Measurements from ENCODE around the gene MYD88.

MYD88 gene

DNA sequence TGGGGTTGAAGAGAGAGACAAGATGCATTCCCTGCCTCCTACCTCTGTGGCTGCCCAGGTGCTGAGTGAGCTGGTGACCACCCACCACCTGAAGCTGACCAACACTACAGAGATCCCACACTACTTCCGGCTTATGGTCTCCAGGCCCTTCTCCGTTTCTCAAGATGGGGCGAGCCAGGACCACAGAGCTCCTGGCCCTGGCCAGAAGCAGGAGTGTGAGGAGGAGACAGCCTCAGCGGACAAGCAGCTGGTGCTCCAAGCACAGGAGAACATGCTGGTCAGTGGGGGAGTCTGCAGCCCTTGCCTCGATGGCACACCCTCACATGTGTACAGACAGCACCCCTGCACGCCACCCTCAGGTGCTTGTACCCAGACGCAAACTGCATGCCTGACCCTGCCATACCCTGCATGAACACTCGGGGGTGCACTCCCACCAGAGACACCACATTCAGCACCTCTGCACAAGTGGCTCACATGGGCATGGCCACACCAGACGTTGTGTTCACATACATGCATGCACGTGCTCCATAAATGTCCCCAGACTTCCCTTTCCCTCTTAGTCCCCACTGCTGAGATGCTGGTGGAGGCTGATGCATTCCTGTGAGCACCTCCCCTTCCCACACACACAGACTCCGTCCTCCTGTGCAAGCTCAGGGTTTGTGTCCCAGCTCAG is 20.6 kb upstream of the MYD88 start:
- peaks cover 6% of the 10 kb centered on the region for H3K4me1 Mint-ChIP-seq (ENCODE audit: low read depth)
- no peak overlapping the region for H3K27ac Mint-ChIP-seq

DNA sequence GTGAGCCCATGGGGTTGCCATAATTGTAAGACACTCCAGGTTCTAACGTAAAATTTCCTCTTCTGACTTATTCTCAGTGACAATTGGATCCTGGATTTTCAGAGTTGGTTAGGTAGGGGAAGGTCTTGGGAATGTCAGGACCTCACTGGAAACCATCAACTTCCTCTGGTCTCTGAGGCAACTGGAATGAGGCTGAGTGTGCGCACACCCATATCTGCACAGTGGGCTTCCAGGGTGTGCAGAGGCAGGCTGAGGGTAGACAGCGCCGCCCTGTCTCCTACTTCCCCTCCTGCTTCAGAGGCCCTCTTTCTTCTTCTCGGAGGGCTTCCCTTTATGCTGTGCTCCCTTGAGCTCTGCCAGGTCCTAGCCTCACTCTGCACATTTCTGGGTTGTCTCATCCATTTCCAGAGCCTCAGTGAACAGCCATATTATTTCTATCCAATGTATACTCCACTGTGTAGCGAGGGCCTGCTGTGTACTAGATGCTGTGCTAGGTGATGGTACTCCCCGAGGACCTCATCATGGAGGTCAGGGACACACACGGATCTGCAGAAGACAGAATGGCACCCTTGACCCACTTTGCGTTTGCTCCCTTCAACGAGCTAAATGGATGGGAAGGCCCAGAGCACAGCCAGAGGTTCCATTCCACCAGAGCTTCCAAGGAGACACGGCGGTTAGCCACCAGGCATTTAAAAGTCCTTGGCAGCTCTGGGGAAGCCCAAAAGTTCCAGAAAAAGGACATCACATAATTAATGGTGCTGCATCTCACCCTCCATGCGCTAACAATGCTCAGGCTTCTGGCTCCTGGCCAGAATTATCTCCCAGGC is 19.8 kb upstream of the MYD88 start:
- no peak overlapping the region for H3K4me3 Mint-ChIP-seq

More for the DNA sequence above, 20.6 kb upstream of the MYD88 start:
- Mint-ChIP-seq H3K9me3 (no peaks in the 10 kb centered on the region), H3K36me3 (ENCODE audit: low read depth) (peaks cover 15% of the 10 kb centered on the region), H3K27me3 (ENCODE audit: low read depth) (no peaks in the 10 kb centered on the region), H3K4me3 (no peak overlapping the region)

DNA sequence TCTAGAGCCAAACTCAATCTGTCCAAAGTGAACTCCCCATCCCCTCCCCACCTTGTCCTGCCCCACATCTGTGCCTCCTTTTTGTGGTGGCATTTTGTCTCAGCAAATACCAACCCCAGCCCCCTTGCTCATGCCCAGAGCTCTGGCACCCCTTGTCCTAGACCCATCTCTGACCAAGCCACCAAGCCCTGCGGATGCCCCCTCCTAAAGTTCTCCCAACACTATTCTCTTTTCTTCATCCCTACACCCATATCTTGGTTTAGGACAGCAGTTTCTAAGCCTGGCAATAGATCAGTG is 19.3 kb upstream of the MYD88 start:
- H3K4me3 Mint-ChIP-seq = no peak overlapping the region
- peaks cover 19% of the 10 kb centered on the region for H3K36me3 Mint-ChIP-seq (ENCODE audit: low read depth)
- H3K27me3 Mint-ChIP-seq (ENCODE audit: low read depth) = no peaks in the 10 kb centered on the region
- no peaks in the 10 kb centered on the region for H3K9me3 Mint-ChIP-seq
- H3K4me1 Mint-ChIP-seq (ENCODE audit: low read depth) = peaks cover 6% of the 10 kb centered on the region
- peak overlapping the region; percentile 13 for H3K27ac Mint-ChIP-seq

More for the DNA sequence above, 19.8 kb upstream of the MYD88 start:
- H3K9me3 Mint-ChIP-seq = no peaks in the 10 kb centered on the region
- no peaks in the 10 kb centered on the region for H3K27me3 Mint-ChIP-seq (ENCODE audit: low read depth)
- no peak overlapping the region for H3K27ac Mint-ChIP-seq
- H3K4me1 Mint-ChIP-seq (ENCODE audit: low read depth) = peaks cover 6% of the 10 kb centered on the region
- peaks cover 19% of the 10 kb centered on the region for H3K36me3 Mint-ChIP-seq (ENCODE audit: low read depth)

DNA sequence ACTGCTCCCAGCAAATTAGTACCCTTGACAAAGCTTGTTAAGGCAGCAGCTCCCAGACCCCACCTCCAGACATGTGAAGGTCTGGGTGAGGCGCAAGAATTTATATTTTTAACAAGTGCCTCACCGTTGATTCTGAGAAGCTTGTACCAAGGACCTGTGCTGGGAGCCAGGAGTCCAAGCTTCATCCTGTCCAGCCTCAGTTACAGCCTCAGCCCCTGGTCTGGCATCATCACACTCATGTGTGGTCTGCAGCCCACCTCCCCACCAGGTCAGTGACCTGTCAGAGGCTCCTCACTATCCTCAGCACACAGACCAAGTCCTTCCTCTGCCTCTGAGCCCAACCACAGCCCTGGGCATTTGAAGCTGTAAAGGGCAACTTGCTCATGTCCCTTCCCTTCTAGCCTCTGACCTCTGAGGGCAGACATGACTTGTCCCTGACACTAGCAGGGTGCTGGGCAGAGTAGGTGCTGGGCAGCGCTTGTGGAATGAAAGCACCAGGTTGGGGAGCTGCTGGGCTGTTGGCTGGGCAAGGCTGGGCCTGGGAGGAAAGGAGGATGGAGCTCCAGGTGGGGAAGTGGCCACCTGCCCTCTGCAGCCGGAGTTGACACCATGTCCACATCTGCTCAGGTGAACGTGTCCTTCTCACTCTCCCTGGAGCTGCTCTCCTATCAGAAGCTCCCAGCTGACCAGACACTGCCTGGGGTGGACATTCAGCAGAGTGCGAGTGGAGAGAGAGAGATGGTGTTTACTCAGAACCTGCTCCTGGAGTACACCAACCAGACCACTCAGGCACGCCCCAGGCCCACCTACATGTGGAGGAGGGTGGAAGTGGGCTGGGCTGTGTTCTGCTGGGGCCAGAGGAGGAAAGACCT is 18.4 kb upstream of the MYD88 start:
- H3K9me3 Mint-ChIP-seq = no peaks in the 10 kb centered on the region
- no peak overlapping the region for H3K27ac Mint-ChIP-seq
- peaks cover 6% of the 10 kb centered on the region for H3K4me1 Mint-ChIP-seq (ENCODE audit: low read depth)
- peaks cover 22% of the 10 kb centered on the region for H3K36me3 Mint-ChIP-seq (ENCODE audit: low read depth)
- H3K4me3 Mint-ChIP-seq = no peak overlapping the region
- H3K27me3 Mint-ChIP-seq (ENCODE audit: low read depth) = no peaks in the 10 kb centered on the region

DNA sequence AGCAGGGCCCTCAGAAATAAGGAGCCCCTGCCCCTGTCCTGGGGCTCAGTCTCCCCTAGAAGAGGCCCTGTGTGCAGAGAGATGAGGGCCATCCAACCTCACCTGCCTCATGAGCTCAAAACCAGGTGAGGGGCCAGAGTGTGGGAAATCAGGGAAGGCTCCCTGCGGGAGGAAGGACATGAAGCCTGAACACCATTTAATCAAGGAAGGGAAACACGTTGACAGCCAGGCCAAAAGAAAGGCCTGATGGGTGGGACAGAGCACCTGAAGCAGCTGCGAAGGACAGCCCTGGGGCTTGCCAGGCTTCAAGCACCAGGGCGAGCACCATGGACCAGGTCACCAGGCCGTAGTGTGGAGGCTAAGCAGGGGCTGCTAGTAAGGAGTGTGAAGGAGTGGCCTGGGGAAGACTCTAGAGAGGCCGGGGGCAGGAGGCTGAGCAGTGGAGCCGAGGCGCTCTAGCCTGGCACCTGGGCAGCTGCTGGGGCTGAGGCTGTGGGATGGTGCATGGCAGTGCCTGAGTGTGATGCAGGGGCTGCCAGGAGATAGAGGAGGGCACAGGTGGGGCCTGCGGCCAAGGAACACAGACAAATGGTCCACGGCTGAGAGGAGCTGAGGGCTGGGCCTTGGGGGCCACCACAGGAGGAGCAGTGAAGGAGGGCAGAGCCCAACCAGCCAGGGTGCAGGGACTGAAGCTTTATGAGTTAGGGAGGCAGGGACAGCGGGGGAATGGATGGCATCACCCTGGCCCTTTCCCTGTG is 17.6 kb upstream of the MYD88 start:
- H3K27me3 Mint-ChIP-seq (ENCODE audit: low read depth) = no peaks in the 10 kb centered on the region
- H3K4me3 Mint-ChIP-seq = no peak overlapping the region
- H3K27ac Mint-ChIP-seq = peak overlapping the region; percentile 32

DNA sequence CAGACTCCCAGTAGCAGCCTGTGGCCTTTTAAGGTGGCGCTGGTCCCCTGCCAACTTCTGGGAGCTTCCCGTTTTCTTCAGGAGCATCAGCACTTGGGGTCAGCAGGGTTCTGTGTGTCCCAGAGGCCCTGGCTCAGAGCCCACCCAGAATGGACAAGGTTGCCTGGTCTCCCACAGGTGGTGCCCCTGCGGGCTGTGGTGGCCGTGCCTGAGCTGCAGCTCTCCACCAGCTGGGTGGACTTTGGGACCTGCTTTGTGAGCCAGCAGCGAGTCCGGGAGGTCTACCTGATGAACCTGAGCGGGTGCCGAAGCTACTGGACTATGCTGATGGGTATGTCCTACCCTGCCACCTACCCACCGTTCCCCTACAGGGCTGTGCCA is 17.0 kb upstream of the MYD88 start:
- Mint-ChIP-seq H3K27me3 (ENCODE audit: low read depth) (no peaks in the 10 kb centered on the region), H3K4me3 (no peak overlapping the region), H3K27ac (no peak overlapping the region), H3K9me3 (no peaks in the 10 kb centered on the region), H3K36me3 (ENCODE audit: low read depth) (peaks cover 27% of the 10 kb centered on the region), H3K4me1 (ENCODE audit: low read depth) (peaks cover 3% of the 10 kb centered on the region)

More for the DNA sequence above, 17.6 kb upstream of the MYD88 start:
- peaks cover 26% of the 10 kb centered on the region for H3K36me3 Mint-ChIP-seq (ENCODE audit: low read depth)
- no peaks in the 10 kb centered on the region for H3K9me3 Mint-ChIP-seq
- H3K4me1 Mint-ChIP-seq (ENCODE audit: low read depth) = peaks cover 4% of the 10 kb centered on the region

DNA sequence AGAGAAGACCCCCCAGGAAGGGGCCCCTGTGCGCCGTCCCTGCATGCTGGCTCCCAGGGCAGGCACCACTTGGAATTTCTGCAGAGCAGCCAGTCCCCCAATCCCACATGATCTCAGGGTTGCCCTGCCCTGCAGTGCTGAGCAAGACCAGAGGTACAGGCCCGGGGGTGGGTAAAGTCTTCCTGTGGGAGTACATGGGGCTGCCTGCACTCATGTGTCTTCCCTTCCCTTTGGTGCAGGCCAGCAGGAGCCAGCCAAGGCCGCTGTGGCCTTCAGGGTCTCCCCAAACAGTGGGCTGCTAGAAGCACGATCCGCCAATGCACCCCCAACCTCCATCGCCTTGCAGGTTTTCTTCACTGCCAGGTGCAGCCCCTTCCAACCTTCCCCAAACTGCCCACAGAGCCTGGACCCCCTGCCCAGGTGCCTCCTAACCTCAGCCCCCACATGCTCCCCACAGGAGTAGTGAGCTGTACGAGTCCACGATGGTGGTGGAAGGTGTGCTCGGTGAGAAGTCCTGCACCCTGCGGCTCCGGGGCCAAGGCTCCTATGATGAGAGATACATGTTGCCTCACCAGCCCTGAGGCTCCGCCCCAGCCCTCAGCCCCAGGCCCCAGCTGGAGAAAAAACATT is 16.5 kb upstream of the MYD88 start:
- Mint-ChIP-seq H3K4me3 (no peak overlapping the region), H3K4me1 (ENCODE audit: low read depth) (peaks cover 3% of the 10 kb centered on the region), H3K36me3 (ENCODE audit: low read depth) (peaks cover 32% of the 10 kb centered on the region), H3K27me3 (ENCODE audit: low read depth) (no peaks in the 10 kb centered on the region), H3K9me3 (no peaks in the 10 kb centered on the region), H3K27ac (no peak overlapping the region)

DNA sequence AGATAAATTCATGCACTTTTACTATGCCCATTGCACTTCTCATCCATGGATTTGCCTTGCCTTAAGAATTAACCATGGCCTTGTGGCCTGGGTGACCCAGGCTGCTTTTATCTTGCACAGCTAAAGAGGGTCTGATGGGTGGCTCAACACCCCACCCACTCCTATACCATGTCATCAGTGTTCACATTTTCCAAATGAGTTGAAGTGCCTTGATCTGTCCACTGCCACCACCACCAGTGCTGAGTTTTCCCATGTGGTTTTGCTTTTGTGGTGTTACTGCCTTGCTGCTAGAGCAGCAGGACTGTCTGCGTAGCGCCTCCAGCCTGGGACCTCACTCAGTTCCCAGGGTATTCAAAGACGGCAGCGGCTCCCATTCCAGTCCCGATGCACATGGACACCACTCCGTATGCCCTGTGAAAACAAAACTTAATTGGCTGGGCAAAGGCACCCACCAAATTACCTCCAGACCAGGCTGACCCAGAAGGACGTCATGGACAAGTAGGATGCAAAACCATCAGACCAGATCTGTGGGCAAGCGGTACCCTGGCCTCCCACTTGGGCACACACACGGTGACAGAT is 15.7 kb upstream of the MYD88 start:
- Mint-ChIP-seq H3K27ac (no peak overlapping the region), H3K9me3 (no peaks in the 10 kb centered on the region), H3K4me3 (no peak overlapping the region), H3K36me3 (ENCODE audit: low read depth) (peaks cover 33% of the 10 kb centered on the region), H3K4me1 (ENCODE audit: low read depth) (peaks cover 3% of the 10 kb centered on the region), H3K27me3 (ENCODE audit: low read depth) (no peaks in the 10 kb centered on the region)

DNA sequence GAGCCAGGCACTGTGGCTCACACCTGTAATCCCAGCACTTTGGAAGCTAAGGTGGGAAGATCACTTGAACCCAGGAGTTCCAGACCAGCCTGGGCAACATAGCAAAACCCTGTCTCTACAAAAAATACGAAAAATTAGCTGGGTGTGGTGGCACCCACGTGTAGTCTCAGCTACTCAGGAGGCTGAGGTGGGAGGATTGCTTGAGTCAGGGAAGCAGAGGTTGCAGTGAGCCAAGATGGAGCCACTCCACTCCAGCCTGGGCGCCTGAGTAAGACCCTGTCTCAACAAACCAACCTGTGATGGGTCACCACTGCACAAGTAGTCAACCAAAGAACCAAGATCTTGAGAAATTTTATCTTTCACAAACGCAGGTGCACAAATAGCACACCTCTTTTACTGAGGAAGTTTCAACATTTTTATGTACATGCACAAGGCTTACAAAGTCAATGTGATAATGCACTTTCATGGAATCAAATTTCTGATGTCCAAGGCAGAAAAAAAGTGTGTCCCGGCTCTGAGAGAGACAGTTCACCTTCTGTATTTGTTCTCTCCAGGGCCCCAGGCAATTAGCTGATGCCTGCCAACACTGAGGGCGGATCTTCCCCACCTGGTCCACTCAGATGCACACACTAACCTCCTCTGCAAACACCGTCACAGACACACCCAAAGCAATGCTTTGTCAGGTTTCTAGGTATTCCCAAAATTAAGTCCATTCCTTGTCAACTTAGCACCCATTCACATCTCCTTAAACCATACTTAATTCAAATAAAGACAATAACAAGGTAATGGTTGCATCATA is 13.9 kb upstream of the MYD88 start:
- Mint-ChIP-seq H3K27ac (no peak overlapping the region), H3K27me3 (ENCODE audit: low read depth) (no peaks in the 10 kb centered on the region), H3K4me1 (ENCODE audit: low read depth) (no peaks in the 10 kb centered on the region), H3K36me3 (ENCODE audit: low read depth) (peaks cover 37% of the 10 kb centered on the region), H3K9me3 (no peaks in the 10 kb centered on the region), H3K4me3 (no peak overlapping the region)

DNA sequence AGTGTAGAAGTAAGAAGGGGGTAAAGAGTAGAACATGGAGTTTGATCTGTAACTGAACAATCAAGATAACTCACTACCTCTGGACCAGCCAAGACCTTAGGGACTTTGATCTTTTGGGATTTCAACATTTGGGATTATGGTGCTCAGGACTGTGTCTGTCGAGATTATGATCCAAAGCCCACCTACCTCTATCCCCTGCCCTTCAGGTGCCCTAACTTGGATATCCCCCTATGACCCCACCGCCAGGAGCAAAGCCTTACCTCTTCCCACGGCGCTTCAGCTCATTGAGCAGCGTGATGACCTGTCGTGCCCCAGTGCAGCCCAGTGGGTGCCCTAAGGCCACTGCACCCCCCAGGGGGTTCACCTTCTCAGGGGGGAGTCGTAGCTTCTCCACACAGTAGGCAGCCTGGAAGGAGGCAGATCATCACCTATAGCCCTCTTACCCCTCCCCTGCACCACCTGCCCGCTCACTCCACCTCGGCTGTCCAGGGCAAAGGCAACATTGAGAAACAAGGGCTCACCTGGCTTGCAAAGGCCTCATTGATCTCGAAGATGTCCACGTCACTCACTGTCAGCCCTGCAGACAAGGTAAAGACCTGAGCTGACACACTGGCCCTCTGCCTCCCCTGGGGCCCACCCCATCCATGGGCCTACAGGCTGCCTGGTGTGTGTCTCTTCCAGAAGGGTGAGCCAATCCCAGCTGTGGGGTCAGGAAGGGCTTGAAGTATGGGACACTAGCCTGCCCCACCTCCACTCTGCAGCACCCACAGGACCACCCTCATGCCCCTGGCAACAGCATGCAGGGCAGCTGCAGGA is 12.9 kb upstream of the MYD88 start:
- Mint-ChIP-seq H3K36me3 (ENCODE audit: low read depth) (peaks cover 43% of the 10 kb centered on the region), H3K27ac (no peak overlapping the region), H3K4me1 (ENCODE audit: low read depth) (peaks cover 4% of the 10 kb centered on the region), H3K4me3 (no peak overlapping the region), H3K9me3 (no peaks in the 10 kb centered on the region), H3K27me3 (ENCODE audit: low read depth) (no peaks in the 10 kb centered on the region)

DNA sequence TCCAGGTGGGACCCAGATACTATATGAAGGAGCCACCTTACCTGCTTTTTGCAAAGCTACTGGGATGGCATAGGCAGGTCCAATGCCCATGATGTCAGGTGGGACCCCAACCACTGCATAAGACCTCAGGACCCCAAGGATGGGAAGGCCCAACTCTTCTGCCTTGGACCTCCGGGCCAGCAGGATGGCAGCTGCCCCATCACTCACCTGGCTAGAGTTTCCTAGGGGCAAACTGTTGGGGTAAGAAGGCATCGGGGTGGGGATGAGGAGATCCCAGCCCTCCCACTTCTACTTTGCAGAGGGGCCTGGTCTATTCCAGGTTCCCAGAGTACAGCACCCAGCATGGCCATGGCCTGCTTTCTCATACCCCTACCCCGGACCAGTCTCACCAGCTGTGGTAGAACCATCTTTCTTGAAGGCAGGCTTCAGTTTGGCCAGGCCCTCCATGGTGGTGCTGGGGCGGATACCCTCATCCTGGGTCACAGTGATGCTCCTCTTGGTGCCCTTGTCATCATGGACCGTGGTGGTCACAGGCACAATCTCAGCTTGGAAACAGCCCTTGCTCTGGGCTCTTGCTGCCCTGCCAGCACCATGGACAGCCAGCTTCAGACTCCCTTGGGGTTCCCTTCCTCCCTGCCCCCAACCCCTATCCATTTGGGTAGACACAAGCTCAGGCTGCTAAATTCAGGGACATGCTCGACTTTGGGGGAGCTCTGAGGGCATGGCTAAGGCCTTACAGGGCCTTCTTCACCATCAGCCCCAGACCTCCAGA is 12.2 kb upstream of the MYD88 start:
- H3K27ac Mint-ChIP-seq = no peak overlapping the region
- H3K27me3 Mint-ChIP-seq (ENCODE audit: low read depth) = no peaks in the 10 kb centered on the region
- H3K9me3 Mint-ChIP-seq = no peaks in the 10 kb centered on the region
- H3K4me3 Mint-ChIP-seq = no peak overlapping the region
- H3K36me3 Mint-ChIP-seq (ENCODE audit: low read depth) = peaks cover 45% of the 10 kb centered on the region
- H3K4me1 Mint-ChIP-seq (ENCODE audit: low read depth) = peaks cover 4% of the 10 kb centered on the region
